AG04450 (cell line): ENCODE results near the gene CCDC80. TPM values are rescaled to one million over a fixed set of nuclear protein-coding genes. Genes with fewer than 3 reads are reported as not detected.
A peak's percentile ranks its signal among the peaks of the same experiment; 100 is the strongest.

Experiments used
- CTCF ChIA-PET: fragments of 300-600, 350-600 bp; formaldehyde crosslinking; extraction: SDS; loops from one replicate; lab custom pipeline; 2022; ENCODE audit warnings: antibody characterized with exemption, inconsistent platforms; lab: Charles Lee
- POLR2A ChIA-PET: fragments of 350-600 bp; formaldehyde crosslinking; extraction: SDS; loops from one replicate; lab custom pipeline; 2021; ENCODE audit warnings: antibody characterized with exemption, inconsistent platforms; lab: Yijun Ruan, JAX
- DNase-seq: peaks from one replicate; pipeline ENCODE4 v3.0.0-alpha.2; 2011; ENCODE audit warnings: low read depth, low spot score
- H3K27ac ChIP-seq: one replicate; pipeline ENCODE4 v1.5.1; 2012; ENCODE audit warnings: low read depth, low read length, control low read depth
- H3K27me3 ChIP-seq: one replicate; pipeline ENCODE4 v1.6.0; 2012; ENCODE audit warnings: low read length; ENCODE audit not compliant: control insufficient read depth, insufficient read depth
- H3K4me3 ChIP-seq: 2 replicates; pipeline ENCODE4 v1.5.1; 2011; ENCODE audit warnings: mild to moderate bottlenecking, low read depth, low read length, control low read depth
- H3K9me3 ChIP-seq: 2 replicates; pipeline ENCODE4 v1.5.1; 2012; ENCODE audit warnings: low read length; ENCODE audit not compliant: control insufficient read depth, insufficient read depth
- CTCF ChIP-seq: IDR thresholded peaks from 2 replicates; pipeline ENCODE4 v1.5.1; 2011; ENCODE audit warnings: low read depth, low read length, control low read depth, inconsistent platforms
- polyA minus RNA-seq: library from RNA; depleted of rRNA, polyadenylated mRNA; stranded (reverse); fragments of >200 nt; gene quantifications from 2 replicates; pipeline ENCODE4 v1.2.3, GENCODE V29; 2011; rRNA and poly(A)+ RNA removed
- polyA plus RNA-seq: library from polyadenylated mRNA; depleted of rRNA; stranded (reverse); fragments of >200 nt; gene quantifications from 2 replicates; pipeline ENCODE4 v1.2.3, GENCODE V29; 2011; rRNA removed

CCDC80 gene
- polyA plus RNA-seq (202 and 289 TPM in 2 replicates), polyA minus RNA-seq (122 and 160 TPM in 2 replicates)

GRCh38 chr3:112640930-112641801 lies at the start of gene CCDC80:
Gene CCDC80, minus strand, starts transcription at chr3:112641143. Its CDS starts 1,238 bp downstream, at chr3:112639905.
- Histone ChIP-seq H3K27me3 (no peaks in the 10 kb centered on the region), H3K27ac (peak within 1 kb of the TSS; percentile 98), H3K4me3 (peak within 1 kb of the TSS; percentile 85), H3K9me3 (peaks cover 9% of the 10 kb centered on the region; the same call in 1 of the 2 replicates)
- CTCF ChIA-PET = interaction anchor here (0.6 to 5.8 kb wide), 16 partner anchors 7 to 410 kb away, joined by 3 to 128 read pairs (median 5); partner anchors contain the start of gene GTPBP8
- TF ChIP-seq CTCF = no peak
- POLR2A ChIA-PET = interaction anchor here (0.6 to 3.2 kb wide), 14 partner anchors 9 to 446 kb away, joined by 3 to 24 read pairs (median 6); partner anchors contain the start of genes ATG3, GTPBP8 and SLC35A5
- DNase-seq = peak; percentile 87

- Histone ChIP-seq H3K9me3 (peaks cover 4% of the 10 kb centered on the region; the same call in 1 of the 2 replicates), H3K4me3 (no peak overlapping the region), H3K27ac (no peak overlapping the region), H3K27me3 (no peaks in the 10 kb centered on the region)
- POLR2A ChIA-PET = no interaction called here
- no peak for TF ChIP-seq CTCF
- CTCF ChIA-PET = interaction anchor here (1.7 kb wide), 1 partner anchor 48 kb away, joined by 5 read pairs; no protein-coding TSS in a partner anchor
- DNase-seq = no peak
Measured at GRCh38 chr3:112689989-112690388, 49.0 kb upstream of the CCDC80 start.

GRCh38 chr3:112689385-112689784 lies 48.4 kb upstream of the CCDC80 start:
- peaks cover 4% of the 10 kb centered on the region; the same call in 1 of the 2 replicates for H3K9me3 ChIP-seq
- no peak for TF ChIP-seq CTCF
- DNase-seq = no peak
- CTCF ChIA-PET = interaction anchor here (1.7 kb wide), 1 partner anchor 47 kb away, joined by 5 read pairs; no protein-coding TSS in a partner anchor
- H3K4me3 ChIP-seq = no peak overlapping the region
- POLR2A ChIA-PET = no interaction called here
- H3K27ac ChIP-seq = no peak overlapping the region
- no peaks in the 10 kb centered on the region for H3K27me3 ChIP-seq

- no peak for DNase-seq
- POLR2A ChIA-PET = no interaction called here
- Histone ChIP-seq H3K27ac (no peak overlapping the region), H3K27me3 (no peaks in the 10 kb centered on the region), H3K9me3 (peaks cover 4% of the 10 kb centered on the region; the same call in 1 of the 2 replicates), H3K4me3 (no peak overlapping the region)
- CTCF ChIA-PET = interaction anchor here (1.7 kb wide), 1 partner anchor 46 kb away, joined by 5 read pairs; no protein-coding TSS in a partner anchor
- TF ChIP-seq CTCF = no peak
Measured at GRCh38 chr3:112688819-112689218, 47.9 kb upstream of the CCDC80 start.
